Measurements from ENCODE around the gene TTC22. TPM values are rescaled to one million over a fixed set of nuclear protein-coding genes. Genes with fewer than 3 reads are reported as not detected.

TTC22 gene
- polyA plus RNA-seq, 2 of the 4 experiments (the other 2 are of a cell fraction), result not detected

GRCh38 chr1:54754045-54754444, 47.1 kb downstream of the TTC22 start (continued):
- no peak for TF ChIP-seq RFX5 (IDR thresholded peaks at IDR 0.05)
- TF ChIP-seq PBX3 (IDR thresholded peaks at IDR 0.05), result no peak
- TF ChIP-seq CBX2 (IDR thresholded peaks at IDR 0.05; ENCODE audit: borderline replicate concordance, low read depth), result no peak
- TF ChIP-seq EP300 (IDR thresholded peaks at IDR 0.05), result no peak
- no peak for TF ChIP-seq ZC3H11A (IDR thresholded peaks at IDR 0.05)
- no peak for TF ChIP-seq RARB (CRISPR knock-in tag; IDR thresholded peaks at IDR 0.05)
- TF ChIP-seq ZFP36 (IDR thresholded peaks at IDR 0.05; ENCODE audit: borderline replicate concordance, partially characterized antibody), result no peak
- TF ChIP-seq MYC (IDR thresholded peaks at IDR 0.05; ENCODE audit: borderline replicate concordance, low read length), result no peak
- TF ChIP-seq MAZ (IDR thresholded peaks at IDR 0.05; ENCODE audit: borderline replicate concordance, low read depth, low read length), result no peak

GRCh38 chr1:54751426-54751825, 49.7 kb downstream of the TTC22 start:
- no peak overlapping the region for H3K27ac ChIP-seq
- no peak overlapping the region for H3K4me2 ChIP-seq
- 69% methylated on average over 4 of the region's 4 CpGs for WGBS (ENCODE audit: missing lambda C conversion rate)
- H3K9me3 ChIP-seq, result no peaks in the 10 kb centered on the region
- no peaks in the 10 kb centered on the region for H3K4me1 ChIP-seq
- DNase-seq (ENCODE audit: low read depth in 1 of 2, low spot score in 1 of 2), result no peak
- TF ChIP-seq JUN (IDR thresholded peaks at IDR 0.05) (no peak), NR3C1 (IDR thresholded peaks at IDR 0.05) (no peak), MAX (IDR thresholded peaks at IDR 0.05) (no peak), SREBF2 (IDR thresholded peaks at IDR 0.05) (no peak), TFCP2L1 (CRISPR knock-in tag; IDR thresholded peaks at IDR 0.05) (no peak), ELK1 (IDR thresholded peaks at IDR 0.05; ENCODE audit: low read depth, low read length) (no peak), REST (IDR thresholded peaks at IDR 0.05) (no peak), PBX3 (IDR thresholded peaks at IDR 0.05) (no peak), TP53 (CRISPR knock-in tag; IDR thresholded peaks at IDR 0.05) (no peak), KDM5A (IDR thresholded peaks at IDR 0.05) (no peak), CTCF (IDR thresholded peaks at IDR 0.05) (no peak), ATOH8 (CRISPR knock-in tag; IDR thresholded peaks at IDR 0.05; ENCODE audit: low read depth) (no peak), CEBPB (IDR thresholded peaks at IDR 0.05) (no peak), FOSL2 (IDR thresholded peaks at IDR 0.05) (no peak), FOSL2 (CRISPR knock-in tag; IDR thresholded peaks at IDR 0.05) (no peak)
- CTCF ChIA-PET, result interaction anchor here (1.0 kb wide), 1 partner anchor 680 kb away, joined by 3 read pairs; no protein-coding TSS in a partner anchor
- POLR2A ChIA-PET, result no interaction called here
- no peak for ATAC-seq
- FAIRE-seq, result no peak
- H3K4me3 ChIP-seq, result no peak overlapping the region

All from A549 (cell line).